Prostate gland (tissue), 1 donor: ENCODE measurements around the gene NHS.

Experiments used
- POLR2A ChIP-seq: fragments of 450-650 bp; IDR thresholded peaks from one replicate; pipeline ENCODE4 v1.6.1; 2016; ENCODE audit warnings: antibody characterized with exemption, mild to moderate bottlenecking
- POLR2AphosphoS5 ChIP-seq: sonication (generic); formaldehyde crosslinking; IDR thresholded peaks from one replicate; pipeline ENCODE4 v1.6.1; 2017; ENCODE audit warnings: antibody characterized with exemption

- TF ChIP-seq POLR2AphosphoS5 (no peak), POLR2A (no peak)
These were observed 192.2 kb downstream of the NHS start for GRCh38 chrX:17567187-17567586.
